Stimulated activated CD8-positive, alpha-beta memory T cell treated with anti-CD3 and anti-CD28 coated beads, Interleukin-15, amount 100 ng/mL, for 4 hours (primary cell): Measurements from ENCODE around the gene DALRD3.

Source experiments
- DNase-seq, 2 donors: peaks; one replicate each; pipeline ENCODE4 v3.0.0-alpha.2; 2020; ENCODE audit warnings: low read depth in 2 of 2

The DALRD3 gene

DNA sequence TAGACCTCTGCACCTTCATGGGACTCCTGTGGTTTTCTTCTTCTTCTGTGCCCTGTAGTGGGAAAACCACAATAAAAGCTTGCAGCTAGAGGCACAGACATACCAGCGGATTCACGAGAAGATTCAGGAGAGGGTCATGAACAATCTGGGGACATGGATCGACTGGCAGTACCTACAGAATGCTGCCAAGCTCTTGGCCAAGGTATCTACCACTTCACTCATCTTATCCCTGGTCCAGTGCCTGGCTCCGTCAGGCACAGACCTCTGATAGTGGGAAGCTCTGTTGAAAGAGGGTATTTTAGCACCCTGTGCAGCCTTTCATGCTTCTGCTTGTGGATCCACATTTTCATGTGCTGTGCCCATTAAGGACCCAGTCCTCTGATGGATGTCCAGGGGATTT is 38.1 kb downstream of the DALRD3 start:
- no peak for DNase-seq

DNA sequence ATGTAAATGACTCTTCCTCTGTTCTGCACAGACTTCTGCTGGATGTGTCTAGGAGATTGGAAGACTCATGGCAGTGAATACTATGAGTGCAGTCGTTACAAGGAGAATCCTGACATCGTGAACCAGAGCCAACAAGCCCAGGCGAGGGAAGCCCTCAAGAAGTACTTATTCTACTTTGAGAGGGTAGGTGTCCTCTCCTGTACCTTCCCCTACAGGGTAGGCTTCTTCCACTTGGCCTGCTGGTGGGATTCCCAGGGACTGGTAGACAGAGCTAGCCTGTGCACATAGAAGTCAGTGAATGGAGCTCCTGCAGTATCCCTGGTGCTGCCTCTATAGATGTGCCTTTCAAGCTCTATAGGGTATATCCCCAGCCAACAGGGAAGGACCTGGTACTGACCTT is 38.9 kb downstream of the DALRD3 start:
- DNase-seq: no peak

DNA sequence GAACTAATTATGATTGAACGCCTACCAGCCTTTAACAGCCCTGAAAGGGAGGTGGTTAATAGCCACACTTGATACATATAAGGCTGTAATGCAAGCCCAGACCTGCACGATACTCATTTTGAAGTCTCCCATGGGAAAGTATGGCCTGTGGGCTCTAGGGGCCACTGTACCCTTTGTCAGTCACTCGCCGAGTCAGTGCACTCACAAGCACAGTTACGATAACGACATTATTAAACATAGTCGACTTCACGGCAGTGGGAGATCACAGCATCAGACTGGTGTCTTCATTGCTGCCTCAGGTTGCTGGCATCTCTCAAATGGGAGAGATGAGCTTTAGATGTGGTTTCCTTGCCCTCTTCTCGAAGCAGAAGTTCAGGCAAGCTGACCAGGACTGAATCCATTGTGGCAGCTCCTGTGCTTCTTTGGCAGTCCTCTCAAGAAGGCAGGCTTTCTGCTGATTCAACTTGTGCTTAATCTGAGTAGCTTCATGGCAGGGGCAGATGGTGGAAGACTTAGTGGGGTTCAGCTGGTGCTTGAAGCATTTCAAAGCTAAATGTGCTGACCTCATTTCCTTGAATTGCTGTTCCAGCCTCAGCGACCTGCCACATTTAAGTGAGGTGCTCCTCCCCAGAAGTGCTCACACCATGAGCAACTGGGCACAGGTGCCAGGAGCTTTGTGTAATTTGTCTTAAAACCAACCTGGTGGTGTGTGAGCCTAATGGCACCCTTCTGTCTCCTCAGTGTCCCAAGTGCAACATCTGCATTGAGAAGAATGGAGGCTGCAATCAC is 44.1 kb downstream of the DALRD3 start:
- no peak for DNase-seq

DNA sequence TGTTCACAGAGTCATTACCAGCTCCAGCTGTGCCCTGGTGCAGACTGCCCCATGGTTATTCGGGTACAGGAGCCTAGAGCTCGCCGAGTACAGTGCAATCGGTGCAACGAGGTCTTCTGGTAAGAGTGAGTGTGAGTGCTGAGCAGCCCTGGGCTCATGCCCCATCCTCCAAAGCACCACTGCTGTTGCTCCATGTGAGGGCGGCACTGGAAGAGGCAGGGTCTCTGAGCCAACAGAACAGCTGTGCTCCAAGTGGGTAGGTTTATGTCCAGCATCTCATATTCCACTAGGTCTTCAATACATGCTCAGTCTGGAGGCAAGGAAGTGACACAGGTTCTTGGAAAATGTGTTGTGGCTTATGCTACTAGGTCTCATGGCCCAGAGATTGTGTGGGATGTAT is 47.8 kb downstream of the DALRD3 start:
- DNase-seq: no peak

DNA sequence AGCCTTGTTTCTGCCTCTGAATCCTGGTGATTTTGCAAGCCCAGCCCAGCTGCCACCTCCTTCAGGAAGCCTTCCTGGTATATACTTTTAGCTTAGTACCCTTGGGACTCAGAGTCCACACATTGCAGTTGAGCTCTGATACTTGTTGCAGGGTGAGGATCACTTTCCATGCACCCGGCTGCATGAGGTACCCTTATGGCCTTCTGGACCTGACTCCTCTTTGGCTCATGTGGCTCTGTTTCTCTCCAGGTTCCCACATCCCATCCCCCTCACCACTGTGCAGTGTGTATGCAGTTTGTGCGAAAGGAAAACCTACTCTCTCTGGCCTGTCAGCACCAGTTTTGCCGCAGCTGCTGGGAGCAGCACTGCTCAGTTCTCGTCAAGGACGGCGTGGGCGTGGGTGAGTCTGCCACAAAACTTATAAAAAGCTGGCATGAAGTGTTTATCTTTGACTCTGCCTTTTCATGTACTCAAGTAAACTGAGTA is 51.5 kb downstream of the DALRD3 start:
- DNase-seq: no peak

DNA sequence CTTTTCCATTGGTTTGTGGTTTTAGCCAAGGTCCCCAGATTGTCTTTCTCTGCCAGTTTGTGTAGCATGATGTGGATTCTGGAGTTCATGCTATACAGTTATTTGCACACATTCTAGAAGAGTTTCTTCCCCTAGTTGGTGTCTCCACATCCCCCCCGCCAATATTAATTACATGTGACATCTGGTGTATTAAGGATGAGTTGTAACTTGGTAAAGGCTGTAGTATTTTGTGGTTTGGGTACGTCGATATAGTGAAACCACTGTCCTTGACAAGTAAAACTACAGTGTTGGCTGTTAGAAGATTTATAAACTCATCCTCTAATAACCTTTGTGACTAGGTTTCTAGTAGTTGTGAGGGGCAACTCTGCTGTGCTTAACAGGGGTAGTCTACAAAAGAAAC is 52.0 kb downstream of the DALRD3 start:
- no peak for DNase-seq
